ENCODE measurements around the gene SNX27.

DNA sequence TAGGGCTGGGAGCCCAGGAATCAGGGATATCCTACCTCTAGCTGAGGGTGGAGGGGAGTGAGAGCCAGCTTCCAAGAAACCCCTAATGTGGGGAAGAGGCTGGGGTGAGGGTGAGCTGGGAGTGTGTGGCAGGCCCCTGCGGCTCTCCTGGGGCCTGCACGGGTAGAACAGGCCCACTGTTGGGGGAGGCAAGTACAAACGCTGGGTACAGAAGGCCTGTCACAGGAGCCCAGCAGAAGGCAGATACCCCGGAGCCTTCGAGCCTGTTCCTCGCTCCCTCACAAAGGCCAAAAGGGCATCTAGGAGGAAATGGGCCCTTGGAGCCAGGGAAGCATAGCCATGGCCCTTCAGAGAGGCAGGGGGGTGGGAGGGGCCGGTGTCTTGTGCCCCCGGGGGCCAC is 91.1 kb downstream of the SNX27 start:
- TF ChIP-seq, protein P1, sequence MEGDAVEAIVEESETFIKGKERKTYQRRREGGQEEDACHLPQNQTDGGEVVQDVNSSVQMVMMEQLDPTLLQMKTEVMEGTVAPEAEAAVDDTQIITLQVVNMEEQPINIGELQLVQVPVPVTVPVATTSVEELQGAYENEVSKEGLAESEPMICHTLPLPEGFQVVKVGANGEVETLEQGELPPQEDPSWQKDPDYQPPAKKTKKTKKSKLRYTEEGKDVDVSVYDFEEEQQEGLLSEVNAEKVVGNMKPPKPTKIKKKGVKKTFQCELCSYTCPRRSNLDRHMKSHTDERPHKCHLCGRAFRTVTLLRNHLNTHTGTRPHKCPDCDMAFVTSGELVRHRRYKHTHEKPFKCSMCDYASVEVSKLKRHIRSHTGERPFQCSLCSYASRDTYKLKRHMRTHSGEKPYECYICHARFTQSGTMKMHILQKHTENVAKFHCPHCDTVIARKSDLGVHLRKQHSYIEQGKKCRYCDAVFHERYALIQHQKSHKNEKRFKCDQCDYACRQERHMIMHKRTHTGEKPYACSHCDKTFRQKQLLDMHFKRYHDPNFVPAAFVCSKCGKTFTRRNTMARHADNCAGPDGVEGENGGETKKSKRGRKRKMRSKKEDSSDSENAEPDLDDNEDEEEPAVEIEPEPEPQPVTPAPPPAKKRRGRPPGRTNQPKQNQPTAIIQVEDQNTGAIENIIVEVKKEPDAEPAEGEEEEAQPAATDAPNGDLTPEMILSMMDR (IDR thresholded peaks at IDR 0.05 in 4 of 5, conservative IDR thresholded peaks at IDR 0.05 in 1 of 5) = no peak
- TF ChIP-seq POLR2A (IDR thresholded peaks at IDR 0.05) = no peak

Data from gastrocnemius medialis (tissue), 4 donors.